HL-60/S4 treated with retinoic acid at 250 ng/mL for 4 days and 3 days (cell line): Measurements from ENCODE around the gene KSR2.

Source experiments
- in situ Hi-C: fragments of 300-500 bp; cut with MboI; formaldehyde crosslinking; loops from 2 replicates; pipeline ENCODE4 v1.7.0; 2022; ENCODE audit warnings: low sequenced_read_pairs

Gene KSR2

GRCh38 chr12:117968151-117968789, 520 bp downstream of the KSR2 start:
- in situ Hi-C loops, result no loop called here

- in situ Hi-C loops, result no loop called here
Measured at GRCh38 chr12:117967512-117967911, 1.3 kb downstream of the KSR2 start.

- in situ Hi-C loops, result no loop called here
Measured at GRCh38 chr12:117967043-117967442, 1.7 kb downstream of the KSR2 start.

GRCh38 chr12:117966511-117966910, 2.3 kb downstream of the KSR2 start:
- in situ Hi-C loops, result no loop called here

GRCh38 chr12:117963836-117964235, 5.0 kb downstream of the KSR2 start:
- in situ Hi-C loops, result no loop called here

GRCh38 chr12:117936722-117937484, 31.9 kb downstream of the KSR2 start:
- in situ Hi-C loops, result no loop called here

GRCh38 chr12:117933545-117933944, 35.2 kb downstream of the KSR2 start:
- in situ Hi-C loops, result no loop called here

- in situ Hi-C loops, result no loop called here
Measured at GRCh38 chr12:117926391-117926899, 42.3 kb downstream of the KSR2 start.

- in situ Hi-C loops, result no loop called here
Measured at GRCh38 chr12:117921929-117922777, 46.6 kb downstream of the KSR2 start.

- in situ Hi-C loops, result no loop called here
Measured at GRCh38 chr12:117919479-117919878, 49.3 kb downstream of the KSR2 start.

GRCh38 chr12:117914686-117915085, 54.1 kb downstream of the KSR2 start:
- in situ Hi-C loops, result no loop called here

- in situ Hi-C loops, result no loop called here
Measured at GRCh38 chr12:117912756-117913155, 56.0 kb downstream of the KSR2 start.

- in situ Hi-C loops, result no loop called here
Measured at GRCh38 chr12:117908411-117908810, 60.4 kb downstream of the KSR2 start.

- in situ Hi-C loops, result no loop called here
Measured at GRCh38 chr12:117907108-117907689, 61.6 kb downstream of the KSR2 start.

GRCh38 chr12:117904051-117904450, 64.7 kb downstream of the KSR2 start:
- in situ Hi-C loops, result no loop called here

GRCh38 chr12:117903110-117903840, 65.5 kb downstream of the KSR2 start:
- in situ Hi-C loops, result no loop called here

- in situ Hi-C loops, result no loop called here
Measured at GRCh38 chr12:117901631-117902030, 67.2 kb downstream of the KSR2 start.

- in situ Hi-C loops, result no loop called here
Measured at GRCh38 chr12:117900561-117900960, 68.2 kb downstream of the KSR2 start.

GRCh38 chr12:117897372-117898161, 71.2 kb downstream of the KSR2 start:
- in situ Hi-C loops, result no loop called here

- in situ Hi-C loops, result no loop called here
Measured at GRCh38 chr12:117896009-117896408, 72.8 kb downstream of the KSR2 start.
